DOHH2 (cell line): ENCODE results near the gene SKAP2.

ENCODE experiments used
- EZH2phosphoT487 ChIP-seq: fragments of 200-600 bp; sonication (generic); IDR thresholded peaks from 2 replicates; pipeline ENCODE4 v1.6.1; 2017; ENCODE audit warnings: borderline replicate concordance, mild to moderate bottlenecking, antibody characterized with exemption, low read length, moderate library complexity, mixed read lengths
- TF ChIP-seq, protein P1 (sequence below): fragments of 200-600 bp; sonication (generic); IDR thresholded peaks from one replicate; pipeline ENCODE4 v1.5.1; 2014; ENCODE audit warnings: antibody characterized with exemption, mild to moderate bottlenecking, low read depth, low read length; ENCODE audit not compliant: poor library complexity, severe bottlenecking

GRCh38 chr7:26667514-26668133, 196.8 kb downstream of the SKAP2 start:
- TF ChIP-seq, protein P1, sequence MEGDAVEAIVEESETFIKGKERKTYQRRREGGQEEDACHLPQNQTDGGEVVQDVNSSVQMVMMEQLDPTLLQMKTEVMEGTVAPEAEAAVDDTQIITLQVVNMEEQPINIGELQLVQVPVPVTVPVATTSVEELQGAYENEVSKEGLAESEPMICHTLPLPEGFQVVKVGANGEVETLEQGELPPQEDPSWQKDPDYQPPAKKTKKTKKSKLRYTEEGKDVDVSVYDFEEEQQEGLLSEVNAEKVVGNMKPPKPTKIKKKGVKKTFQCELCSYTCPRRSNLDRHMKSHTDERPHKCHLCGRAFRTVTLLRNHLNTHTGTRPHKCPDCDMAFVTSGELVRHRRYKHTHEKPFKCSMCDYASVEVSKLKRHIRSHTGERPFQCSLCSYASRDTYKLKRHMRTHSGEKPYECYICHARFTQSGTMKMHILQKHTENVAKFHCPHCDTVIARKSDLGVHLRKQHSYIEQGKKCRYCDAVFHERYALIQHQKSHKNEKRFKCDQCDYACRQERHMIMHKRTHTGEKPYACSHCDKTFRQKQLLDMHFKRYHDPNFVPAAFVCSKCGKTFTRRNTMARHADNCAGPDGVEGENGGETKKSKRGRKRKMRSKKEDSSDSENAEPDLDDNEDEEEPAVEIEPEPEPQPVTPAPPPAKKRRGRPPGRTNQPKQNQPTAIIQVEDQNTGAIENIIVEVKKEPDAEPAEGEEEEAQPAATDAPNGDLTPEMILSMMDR = peak; percentile 90
- no peak for TF ChIP-seq EZH2phosphoT487
